ENCODE data around the gene HINFP.

The HINFP gene

GRCh38 chr11:119087123-119087522, 34.3 kb upstream of the HINFP start:
- FAIRE-seq, result no peak
- no peak for TF ChIP-seq CTCF (IDR thresholded peaks at IDR 0.05; ENCODE audit: insufficient read depth, missing control alignments)

DNA sequence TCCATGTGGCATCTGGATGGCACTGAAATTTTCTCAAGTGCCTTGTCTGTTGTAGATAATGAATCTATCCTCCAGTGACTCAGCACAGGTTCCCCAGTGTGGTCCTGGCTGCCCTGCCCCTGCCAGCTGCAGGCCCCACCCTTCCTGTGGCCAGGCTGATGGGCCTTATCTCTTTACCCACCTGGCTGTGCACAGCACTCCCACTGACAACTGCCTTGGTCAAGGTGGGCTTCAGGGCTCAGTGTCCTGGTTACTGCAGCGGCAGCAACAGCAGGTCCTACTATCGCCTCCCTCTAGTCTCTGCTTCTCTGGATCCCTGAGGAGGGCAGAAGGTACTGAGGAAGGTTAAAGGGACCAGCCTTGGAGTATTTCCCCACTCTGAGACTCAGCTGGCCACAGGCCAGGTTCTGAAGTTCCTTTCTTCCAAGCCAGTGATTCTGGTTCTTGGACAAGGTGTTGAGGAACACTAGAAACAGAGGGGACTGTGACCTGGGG, 33.6 kb upstream of the HINFP start:
- no peak for TF ChIP-seq CTCF (IDR thresholded peaks at IDR 0.05; ENCODE audit: insufficient read depth, missing control alignments)
- no peak for DNase-seq (ENCODE audit: insufficient read length, low spot score)
- no peak for FAIRE-seq

More at GRCh38 chr11:119087123-119087522, 34.3 kb upstream of the HINFP start:
- DNase-seq (ENCODE audit: insufficient read length, low spot score), result no peak

DNA sequence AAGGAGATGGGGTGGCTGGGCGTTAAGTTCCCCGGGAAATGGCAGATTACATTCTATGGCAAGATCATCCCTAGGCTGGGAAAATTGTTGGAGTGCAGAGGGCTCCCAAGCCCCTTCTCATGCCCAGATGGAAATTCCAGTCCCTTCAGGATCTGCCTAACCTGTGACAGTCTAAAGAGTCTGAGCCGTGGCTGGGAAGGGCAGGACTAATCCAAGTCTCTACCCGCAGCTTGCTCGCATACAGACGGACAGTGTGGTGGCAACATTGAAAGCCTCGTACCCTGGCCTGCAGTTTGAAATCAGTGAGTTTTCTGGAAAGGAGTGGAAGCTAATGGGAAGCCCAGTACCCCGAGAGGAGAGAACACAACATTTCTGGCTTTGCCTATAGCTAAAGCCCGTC, 33.0 kb upstream of the HINFP start:
- TF ChIP-seq CTCF (IDR thresholded peaks at IDR 0.05; ENCODE audit: insufficient read depth, missing control alignments), result no peak
- DNase-seq (ENCODE audit: insufficient read length, low spot score), result no peak
- FAIRE-seq, result no peak

DNA sequence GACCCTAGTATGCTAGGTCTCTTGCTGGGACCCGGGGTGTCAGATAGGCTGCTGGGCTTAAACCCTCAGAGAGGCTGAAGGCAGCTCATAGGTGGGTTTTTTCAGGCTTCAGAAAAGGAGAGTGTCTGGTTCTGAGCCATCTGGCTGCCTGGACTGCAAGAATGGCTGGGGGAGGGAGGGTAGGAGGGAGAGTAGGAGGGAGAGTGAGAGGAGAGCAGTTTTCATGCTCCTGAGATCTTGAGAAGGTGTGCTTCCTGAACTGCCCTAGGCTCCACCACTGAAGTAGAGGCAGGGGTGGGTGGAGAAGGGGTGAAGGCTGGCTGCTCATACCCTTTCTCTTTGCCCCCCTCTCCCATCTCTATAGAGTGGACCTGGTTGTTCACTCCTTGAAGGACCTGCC, 32.1 kb upstream of the HINFP start:
- no peak for TF ChIP-seq CTCF (IDR thresholded peaks at IDR 0.05; ENCODE audit: insufficient read depth, missing control alignments)
- no peak for FAIRE-seq
- no peak for DNase-seq (ENCODE audit: insufficient read length, low spot score)

- no peak for TF ChIP-seq CTCF (IDR thresholded peaks at IDR 0.05; ENCODE audit: insufficient read depth, missing control alignments)
- DNase-seq (ENCODE audit: insufficient read length, low spot score), result no peak
- FAIRE-seq, result no peak
These were observed 30.2 kb upstream of the HINFP start for GRCh38 chr11:119091178-119091577.

DNA sequence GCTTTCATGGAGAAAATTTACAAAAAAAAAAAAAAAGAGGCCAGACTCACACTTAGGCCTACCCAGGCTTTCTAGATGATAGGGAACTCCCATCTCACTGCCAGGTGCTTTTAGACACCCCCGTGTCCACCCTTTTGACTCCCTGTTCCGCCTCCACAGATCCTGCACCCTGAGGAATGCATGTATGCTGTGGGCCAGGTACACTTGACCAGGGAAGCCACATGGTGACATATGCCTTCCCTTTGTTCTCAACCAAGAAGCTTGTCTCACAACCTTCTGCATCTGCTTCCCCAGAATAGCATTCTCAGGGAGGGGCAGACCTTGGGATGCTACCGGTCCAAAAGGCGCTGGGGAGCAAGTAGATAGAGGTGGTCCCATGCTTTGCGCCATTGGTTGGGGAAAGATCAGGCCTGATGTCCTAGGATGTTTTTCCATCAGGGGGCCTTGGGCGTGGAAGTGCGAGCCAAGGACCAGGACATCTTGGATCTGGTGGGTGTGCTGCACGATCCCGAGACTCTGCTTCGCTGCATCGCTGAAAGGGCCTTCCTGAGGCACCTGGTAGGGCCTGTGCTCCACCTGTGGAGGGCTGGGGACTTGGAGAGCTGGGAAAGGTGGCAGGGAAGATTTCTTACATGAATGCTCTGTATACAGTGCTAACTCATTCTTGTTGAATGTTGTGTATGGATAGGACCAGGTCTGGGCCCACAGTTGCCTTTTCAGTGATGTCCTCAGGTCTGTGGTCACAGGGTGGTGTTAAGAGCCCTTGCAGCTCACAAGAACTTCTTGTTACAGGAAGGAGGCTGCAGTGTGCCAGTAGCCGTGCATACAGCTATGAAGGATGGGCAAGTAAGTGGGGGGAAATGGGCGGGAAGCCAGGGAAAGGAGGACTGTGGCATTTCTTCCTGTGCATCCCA, 29.2 kb upstream of the HINFP start:
- DNase-seq (ENCODE audit: insufficient read length, low spot score) (no peak), FAIRE-seq (no peak)
- no peak for TF ChIP-seq CTCF (IDR thresholded peaks at IDR 0.05; ENCODE audit: insufficient read depth, missing control alignments)

Data from D721Med (cell line).